GM12801 (cell line): ENCODE results near the gene CCL8.

Experiments
- CTCF ChIP-seq: IDR thresholded peaks from one replicate; pipeline ENCODE4 v1.5.1; 2011; ENCODE audit warnings: control low read depth; ENCODE audit not compliant: insufficient read length; ENCODE audit errors: extremely low read depth

Gene CCL8

GRCh38 chr17:34303606-34304005, 15.6 kb upstream of the CCL8 start:
- no peak for TF ChIP-seq CTCF

GRCh38 chr17:34305061-34305460, 14.2 kb upstream of the CCL8 start:
- no peak for TF ChIP-seq CTCF

- TF ChIP-seq CTCF = no peak
These were observed 13.6 kb upstream of the CCL8 start for GRCh38 chr17:34305606-34306005.

- TF ChIP-seq CTCF = no peak
These were observed 12.8 kb upstream of the CCL8 start for GRCh38 chr17:34306466-34306865.

- no peak for TF ChIP-seq CTCF
These were observed 12.1 kb upstream of the CCL8 start for GRCh38 chr17:34307110-34307509.

- no peak for TF ChIP-seq CTCF
These were observed 10.9 kb upstream of the CCL8 start for GRCh38 chr17:34308371-34308770.

- no peak for TF ChIP-seq CTCF
These were observed 7.9 kb upstream of the CCL8 start for GRCh38 chr17:34311291-34311690.

GRCh38 chr17:34312080-34312479, 7.2 kb upstream of the CCL8 start:
- TF ChIP-seq CTCF = no peak
